NCI-H69 (cell line): ENCODE data around the gene TRIM47.
"Not testable (repeated sequence)": the region's sequence is repeated elsewhere in the genome, so short reads cannot be mapped to it uniquely, and the experiment has no call there.

ENCODE experiments used
- DNase-seq: peaks from one replicate; lab custom pipeline; 2025; lab: John Stamatoyannopoulos, UW

TRIM47 gene

DNA sequence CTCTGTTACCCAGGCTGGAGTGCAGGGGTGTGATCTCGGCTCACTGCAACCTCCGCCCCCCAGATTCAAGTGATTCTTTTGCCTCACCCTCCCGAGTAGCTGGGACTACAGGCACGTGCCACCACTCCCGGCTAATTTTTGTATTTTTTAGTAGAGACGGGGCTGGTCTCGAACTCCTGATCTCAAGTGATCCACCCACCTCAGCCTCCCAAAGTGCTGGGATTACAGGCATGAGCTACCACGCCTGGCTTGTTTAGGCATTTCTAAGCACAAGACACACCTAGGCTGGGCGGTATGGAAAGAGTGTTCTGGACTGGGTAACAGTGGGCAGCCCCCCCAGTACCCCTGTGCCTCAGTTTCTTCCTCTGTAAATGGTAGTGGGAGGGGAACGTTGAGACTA lies 8.2 kb downstream of the TRIM47 start:
- not testable (repeated sequence) for DNase-seq

DNA sequence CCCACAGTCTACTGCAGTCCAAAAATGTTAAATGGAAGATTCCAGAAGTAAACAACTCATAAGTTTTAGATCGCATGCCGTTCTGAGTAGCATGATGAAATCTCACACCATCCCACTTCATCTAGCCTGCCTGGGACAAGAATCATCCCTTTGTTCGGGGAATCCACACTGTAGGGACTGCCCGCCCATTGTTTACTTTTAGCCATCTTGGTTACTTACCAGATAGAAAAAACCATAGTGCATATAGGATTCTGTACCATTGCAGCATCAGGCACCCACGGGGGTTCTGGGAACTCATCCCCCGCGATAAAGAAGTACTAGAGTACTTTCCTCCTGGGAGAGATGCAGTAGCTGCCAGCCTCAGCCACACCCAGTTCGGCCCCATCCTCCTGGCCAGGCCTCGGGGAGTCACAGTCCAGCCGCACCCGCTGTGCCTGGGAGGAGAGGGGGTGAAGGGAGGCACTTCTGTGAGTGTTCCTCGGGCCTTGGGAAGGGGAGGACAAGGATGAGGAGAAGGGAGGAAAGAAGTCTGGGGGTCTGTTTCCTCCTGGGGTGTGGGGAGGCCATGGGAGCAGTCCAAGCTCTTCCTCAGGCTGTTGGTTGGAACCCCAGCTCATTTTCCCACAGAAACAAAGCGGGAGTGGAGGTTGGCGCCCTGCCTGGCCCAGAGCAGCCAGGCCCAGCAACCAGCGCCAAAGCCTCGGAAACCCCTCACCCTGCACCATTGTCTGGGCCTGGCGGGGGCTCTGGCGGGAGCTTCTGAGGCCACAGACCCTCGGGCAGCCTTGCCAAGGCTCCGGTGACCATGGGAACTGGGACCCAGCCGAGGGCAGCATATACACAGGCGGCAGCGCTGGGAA lies 8.9 kb downstream of the TRIM47 start:
- DNase-seq: peak; percentile 40

DNA sequence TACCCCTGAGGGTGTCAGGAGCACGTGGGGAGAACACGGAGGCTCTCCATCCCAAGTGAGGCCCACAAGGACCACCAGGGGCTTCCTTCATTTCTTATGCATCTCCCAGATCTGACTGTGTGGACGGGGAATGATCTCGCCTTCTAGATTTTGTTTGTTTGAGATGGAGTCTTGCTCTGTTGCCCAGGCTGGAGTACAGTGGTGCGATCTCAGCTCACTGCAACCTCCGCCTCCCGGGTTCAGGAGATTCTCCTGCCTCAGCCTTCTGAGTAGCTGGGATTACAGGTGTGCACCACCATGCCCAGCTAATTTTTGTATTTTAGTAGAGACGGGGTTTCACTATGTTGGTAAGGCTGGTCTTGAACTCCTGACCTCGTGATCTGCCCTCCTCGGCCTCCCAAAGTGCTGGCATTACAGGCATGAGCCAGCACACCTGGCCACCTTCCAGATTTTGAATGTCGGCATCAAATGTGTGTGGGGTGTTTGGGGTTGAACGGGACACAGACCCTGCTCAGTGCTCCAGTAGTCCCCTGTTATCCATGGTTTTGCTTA lies 9.6 kb downstream of the TRIM47 start:
- not testable (repeated sequence) for DNase-seq

DNA sequence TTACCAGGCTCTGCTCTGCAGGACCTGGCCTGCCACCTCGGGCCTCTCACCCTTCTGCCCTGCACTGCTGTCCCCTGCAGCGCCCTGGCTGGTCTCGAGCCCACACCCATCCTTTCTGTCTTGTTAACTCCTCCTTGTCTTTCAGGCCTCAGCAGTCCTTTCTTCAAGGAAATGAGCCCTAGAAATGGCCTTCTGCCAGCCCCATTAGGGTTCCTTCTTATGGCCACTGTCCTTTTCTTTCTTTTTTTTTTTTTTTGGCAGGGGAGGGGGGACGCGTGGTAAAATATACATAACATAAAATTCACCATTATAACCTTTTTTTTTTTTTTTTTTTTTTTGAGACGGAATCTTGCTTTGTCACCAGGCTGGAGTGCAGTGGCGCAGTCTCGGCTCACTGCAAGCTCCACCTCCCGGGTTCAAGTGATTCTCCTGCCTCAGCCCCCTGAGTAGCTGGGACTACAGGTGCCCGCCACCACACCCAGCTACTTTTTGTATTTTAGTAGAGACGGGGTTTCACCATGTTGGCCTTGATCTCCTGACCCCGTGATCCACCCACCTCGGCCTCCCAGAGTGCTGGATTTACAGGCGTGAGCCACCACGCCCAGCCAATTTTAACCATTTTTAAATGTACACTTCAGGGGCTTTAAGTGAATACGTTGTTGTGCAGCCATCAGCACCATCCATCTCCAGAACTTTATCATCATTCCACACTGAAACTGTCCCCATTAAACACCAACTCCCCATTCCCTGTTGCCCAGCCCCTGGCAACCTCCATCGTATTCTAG lies 12.8 kb downstream of the TRIM47 start:
- DNase-seq: not testable (repeated sequence)

DNA sequence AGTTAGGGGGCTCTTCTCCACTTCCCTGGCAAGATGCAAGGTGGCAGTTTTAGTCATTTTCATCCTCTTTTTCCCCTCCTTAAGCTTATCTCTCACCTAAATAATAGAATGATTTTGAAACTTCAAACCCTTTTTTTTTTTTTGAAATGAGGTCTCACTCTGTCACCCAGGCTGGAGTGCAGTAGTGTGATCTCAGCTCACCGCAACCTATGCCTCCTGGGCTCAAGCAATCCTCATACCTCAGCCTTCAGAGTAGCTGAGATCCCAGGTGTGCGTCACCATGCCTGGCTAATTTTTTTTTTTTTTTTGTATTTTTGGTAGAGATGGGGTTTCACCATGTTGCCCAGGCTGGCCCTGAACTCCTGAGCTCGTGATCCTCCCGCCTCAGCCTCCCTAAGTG lies 13.5 kb downstream of the TRIM47 start:
- DNase-seq: not testable (repeated sequence)

DNA sequence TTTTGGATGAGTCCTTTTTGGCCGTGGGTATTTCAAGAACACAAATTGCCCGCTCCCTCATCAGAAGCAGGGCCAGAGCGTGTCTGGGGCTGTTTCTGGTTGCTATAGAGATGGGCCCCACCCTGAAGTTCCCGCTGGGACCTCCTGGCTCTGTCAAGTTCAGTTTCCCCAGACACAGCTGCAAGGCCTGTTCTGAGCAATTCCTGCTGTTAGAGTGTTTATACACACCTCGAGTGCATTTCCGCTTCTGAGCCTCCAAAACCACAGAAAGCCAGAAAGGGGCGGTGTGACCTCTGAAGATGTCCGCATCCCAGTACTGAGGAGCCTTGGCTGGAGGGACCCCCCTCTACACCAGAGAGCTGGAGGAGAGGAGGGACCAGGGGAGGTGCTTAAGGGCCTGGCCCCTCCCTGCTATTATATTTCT lies 13.9 kb downstream of the TRIM47 start:
- peak; percentile 58 for DNase-seq

DNA sequence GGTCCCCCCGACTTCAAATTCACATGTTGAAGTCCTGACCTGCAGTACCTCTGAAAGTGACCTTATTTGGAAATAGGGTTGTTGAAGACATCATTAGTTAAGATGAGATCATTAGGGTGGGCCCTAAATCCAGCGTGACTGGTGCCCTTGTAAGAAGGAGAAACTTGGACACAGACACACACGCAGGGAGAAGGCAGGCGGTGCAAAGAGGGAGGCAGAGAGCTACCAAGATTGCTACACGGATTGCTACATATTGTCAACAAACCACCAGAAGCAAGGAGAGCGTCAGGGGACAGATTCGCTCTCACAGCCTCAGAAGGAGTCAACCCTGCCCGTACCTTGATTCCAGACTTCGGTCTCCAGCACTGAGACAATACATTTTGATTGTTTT lies 16.5 kb downstream of the TRIM47 start:
- no peak for DNase-seq

DNA sequence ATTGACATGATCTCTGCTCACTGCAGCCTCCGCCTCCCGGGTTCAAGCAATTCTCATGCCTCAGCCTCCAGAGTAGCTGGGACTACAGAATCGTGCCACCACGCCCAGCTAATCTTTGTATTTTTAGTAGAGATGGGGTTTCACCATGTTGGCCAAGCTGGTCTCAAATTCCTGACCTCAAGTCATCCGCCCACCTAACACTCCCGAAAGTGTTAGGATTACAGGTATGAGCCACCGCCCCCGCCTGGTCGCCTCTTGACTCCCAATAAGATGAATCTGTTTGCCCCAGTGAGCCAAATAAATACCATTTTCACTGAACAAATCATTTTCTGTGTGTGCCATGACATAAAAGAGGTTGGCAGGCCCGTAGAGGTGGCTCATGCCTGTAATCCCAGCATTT lies 19.0 kb downstream of the TRIM47 start:
- not testable (repeated sequence) for DNase-seq

DNA sequence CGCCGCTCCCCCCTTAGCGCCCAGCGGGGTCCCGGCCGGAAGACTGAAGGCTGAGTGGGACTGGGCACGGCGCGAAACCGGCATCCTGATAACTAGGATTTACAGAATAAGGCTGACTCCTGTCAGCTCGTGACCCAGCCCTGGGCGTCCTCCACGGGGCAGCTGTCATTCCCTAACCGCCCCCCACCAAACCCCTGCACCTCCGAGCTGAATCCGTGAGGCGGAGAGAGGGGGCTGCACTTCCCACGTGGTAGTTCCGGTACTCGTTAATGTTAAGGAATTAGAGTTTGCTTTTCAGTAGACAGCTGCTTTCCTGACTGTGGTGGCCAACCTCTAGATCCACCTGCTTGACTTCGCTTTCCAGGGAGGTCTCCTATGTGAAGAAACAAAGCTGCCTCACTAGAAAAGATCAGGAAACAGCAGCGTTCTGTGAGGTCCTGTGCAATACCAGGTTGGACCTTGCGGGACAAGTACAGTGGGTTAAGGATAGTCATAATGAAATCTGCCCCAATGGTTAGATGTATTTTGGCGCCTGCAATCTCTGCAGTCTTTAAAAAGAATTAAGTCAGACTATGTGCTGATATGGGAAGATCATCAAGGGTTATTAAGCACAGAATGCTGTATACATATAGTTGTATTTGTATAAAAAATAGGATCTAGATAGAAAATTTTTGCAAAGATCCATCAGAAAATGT lies 22.2 kb downstream of the TRIM47 start:
- peak; percentile 65 for DNase-seq

DNA sequence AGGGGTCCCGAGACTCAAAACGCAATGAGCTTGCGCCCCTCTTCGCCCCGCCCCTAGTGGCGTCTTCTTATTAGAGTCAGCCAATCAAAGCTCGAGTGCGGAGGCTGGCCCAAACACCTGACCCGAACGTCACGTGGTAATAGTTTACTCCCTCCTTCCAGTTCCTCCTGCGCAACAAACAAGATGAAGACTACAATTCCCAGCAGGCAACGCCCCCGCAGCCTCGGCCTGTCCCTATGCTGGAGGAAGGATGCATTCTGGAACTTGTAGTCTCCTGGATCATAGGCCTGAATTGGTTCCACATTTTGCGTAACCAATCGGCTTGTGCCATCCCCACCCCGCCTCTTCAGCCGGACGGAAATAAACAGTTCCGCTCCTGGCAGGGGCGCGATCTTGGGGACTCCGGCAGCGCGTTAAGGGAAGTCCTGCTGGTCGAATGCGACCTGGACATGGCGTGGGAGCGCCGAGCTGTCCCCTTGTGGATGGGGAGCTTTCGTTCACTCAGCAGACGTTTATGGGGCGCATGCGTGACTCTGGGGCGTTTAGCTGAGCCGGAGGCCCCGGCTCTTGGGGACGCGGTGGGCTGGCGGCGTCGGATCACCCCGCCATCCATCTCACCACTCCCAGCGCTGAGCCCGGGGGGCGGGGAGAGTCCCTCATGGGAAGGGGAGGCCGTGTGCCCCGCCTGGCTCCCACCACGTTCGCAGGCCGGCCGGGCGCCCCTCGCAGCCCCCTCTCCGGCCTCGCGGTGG lies 22.9 kb downstream of the TRIM47 start, which contains the start of gene WBP2:
Gene WBP2 (minus strand): TSS at position 26 of the 752 bp plus-strand sequence. CDS start 38 bp downstream, outside the sequence.
- peak; percentile 100 for DNase-seq

DNA sequence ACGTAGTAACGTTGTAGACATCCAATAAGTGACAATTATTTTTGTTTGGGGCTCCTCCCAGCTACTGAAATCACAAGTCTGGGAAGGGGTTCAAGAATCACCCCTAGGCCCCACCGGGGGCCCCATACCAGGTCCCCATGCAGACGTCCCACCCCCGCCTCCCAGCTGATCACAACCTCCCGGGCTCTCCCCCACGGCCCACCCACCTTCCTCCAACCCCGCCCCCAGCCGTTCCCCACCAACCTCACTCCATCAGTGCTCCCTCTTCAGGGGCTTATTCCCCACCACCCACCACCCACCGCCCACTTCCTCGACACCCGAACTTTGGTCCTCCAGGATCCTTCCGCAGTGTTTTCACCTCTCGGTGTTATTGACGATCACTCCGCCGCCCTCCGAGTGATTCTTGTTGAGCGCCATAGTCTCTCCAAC lies 23.5 kb downstream of the TRIM47 start:
- DNase-seq: no peak

DNA sequence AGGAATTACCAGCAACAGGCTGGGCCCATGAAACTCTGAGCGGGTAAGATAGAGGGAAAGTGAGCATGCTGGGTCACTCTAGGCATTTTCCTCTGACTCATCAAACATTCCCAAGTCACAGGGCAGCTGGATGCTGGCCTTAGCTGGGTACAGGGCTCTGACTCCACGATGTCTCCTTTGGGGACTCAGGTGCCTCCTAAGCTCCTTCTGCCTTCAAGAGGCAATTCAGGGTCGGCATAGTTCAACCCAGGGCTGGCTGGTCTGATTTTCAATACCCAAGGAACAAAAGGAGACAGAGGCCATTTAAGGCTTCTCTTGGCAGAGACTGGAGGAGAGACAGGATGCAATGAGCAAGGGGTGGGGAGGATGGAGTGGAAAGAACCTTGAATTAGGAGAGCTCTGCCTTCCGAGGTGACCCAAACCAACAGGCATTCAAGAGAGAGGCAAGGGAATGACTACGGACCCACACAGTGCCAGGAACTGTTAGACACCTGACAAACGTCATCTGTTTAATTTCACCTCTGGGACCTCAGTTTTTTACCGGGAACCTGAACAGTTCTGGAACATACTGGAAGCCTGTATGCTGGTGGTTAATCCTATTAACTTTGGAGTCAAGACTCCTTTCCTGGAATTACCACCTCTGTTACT lies 24.2 kb downstream of the TRIM47 start:
- DNase-seq: no peak

DNA sequence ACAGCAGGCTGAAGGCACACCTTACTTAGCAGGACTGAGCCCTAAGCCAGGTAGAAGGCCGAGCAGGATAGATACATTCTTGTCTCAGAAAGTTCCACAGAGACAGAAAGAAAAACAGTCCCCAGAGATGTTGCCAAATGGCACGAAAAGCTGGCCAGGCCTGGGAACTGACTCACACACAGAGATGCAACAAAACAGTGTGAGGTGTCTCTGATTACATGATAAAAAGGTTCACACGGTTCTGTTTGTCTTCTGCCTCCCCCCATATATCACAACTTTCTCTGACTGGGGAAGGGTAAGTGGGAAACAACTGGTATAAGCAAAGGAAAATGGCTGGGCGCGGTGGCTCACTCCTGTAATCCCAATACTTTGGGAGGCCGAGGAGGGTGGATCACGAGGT lies 24.9 kb downstream of the TRIM47 start:
- DNase-seq: no peak

DNA sequence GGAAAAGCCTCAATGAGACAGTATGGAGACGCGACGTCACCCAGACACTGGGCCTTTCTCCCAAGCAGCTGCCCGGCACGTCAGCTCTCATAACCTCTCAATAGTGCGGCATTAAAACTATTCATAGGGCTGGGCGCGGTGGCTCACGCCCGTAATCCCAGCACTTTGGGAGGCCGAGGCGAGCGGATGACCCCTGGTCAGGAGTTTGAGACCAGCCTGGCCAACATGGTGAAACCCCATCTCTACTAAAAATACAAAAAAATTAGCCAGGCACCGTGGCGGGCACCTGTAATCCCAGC lies 26.7 kb downstream of the TRIM47 start:
- DNase-seq: not testable (repeated sequence)

DNA sequence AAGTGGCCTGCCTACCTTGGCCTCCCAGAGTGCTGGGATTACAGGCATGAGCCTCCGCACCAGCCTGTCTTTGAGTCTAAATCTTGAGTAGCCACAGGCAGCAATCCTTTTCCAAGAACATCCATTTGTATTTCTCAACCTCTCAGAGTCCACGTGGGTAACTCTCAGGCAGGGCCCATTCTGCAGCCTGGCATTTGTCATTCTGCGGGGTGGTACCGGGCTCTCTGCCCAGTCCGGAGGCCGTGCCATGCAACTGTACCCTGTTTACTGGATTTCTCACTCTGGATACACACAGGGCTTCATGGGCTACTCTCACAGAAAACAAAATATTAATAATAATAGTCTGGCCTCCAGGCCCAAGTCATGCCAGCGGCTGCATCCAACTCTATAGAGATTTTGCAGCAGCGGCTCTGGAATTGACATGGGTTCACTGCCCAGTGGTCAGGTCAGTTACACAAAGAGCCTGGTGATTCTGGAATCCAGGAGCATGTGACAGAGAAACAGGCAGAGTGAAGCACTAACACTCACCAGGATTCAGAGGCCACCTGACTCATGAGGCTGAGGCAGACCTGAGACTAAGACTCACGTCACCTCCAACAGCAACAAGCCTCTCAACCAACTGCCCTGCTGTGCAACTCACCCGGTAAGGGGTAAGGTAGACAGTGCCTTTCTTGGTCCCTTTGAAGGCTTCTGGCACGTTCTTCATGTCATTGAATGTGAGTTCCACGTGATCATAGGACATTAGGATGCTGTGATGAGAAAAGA lies 27.3 kb downstream of the TRIM47 start:
- DNase-seq: no peak

DNA sequence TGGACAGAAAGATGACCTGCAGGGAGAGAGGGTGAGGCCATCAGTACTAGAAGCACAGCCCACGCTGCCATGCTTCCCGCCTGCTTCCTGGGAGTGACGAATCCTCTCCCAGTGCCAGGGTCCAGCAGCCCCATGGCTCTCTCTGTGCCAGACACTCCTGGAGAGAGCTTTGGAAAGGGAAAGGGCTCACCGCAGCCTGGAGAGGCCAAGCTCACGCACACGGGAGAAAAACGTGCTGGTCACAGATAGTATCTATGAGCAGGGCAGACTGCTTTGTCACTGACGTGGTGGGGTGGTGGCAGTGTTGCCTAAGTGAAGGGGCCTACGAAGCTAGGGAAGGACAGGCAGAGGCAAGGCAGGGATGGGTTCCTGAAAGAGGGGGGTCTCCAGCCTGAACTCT lies 28.7 kb downstream of the TRIM47 start:
- no peak for DNase-seq

DNA sequence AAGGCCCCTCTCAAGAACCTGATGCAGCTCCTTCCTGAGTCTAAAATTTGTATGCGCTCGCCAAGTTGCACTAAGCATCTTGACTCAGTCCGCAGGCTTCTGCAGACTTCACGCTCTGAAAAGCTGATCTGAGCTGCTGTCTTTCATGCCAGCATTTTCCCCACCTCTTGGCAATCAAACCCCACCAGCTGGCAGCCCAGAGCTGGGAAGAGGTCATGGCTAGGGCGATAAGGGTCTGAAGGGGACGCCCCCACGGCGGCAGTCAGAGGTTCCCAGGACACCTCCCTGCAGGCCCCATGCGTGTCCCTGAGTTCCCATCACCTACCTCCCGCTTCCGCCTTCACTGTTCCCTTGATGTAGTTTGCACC lies 29.1 kb downstream of the TRIM47 start:
- DNase-seq: no peak

DNA sequence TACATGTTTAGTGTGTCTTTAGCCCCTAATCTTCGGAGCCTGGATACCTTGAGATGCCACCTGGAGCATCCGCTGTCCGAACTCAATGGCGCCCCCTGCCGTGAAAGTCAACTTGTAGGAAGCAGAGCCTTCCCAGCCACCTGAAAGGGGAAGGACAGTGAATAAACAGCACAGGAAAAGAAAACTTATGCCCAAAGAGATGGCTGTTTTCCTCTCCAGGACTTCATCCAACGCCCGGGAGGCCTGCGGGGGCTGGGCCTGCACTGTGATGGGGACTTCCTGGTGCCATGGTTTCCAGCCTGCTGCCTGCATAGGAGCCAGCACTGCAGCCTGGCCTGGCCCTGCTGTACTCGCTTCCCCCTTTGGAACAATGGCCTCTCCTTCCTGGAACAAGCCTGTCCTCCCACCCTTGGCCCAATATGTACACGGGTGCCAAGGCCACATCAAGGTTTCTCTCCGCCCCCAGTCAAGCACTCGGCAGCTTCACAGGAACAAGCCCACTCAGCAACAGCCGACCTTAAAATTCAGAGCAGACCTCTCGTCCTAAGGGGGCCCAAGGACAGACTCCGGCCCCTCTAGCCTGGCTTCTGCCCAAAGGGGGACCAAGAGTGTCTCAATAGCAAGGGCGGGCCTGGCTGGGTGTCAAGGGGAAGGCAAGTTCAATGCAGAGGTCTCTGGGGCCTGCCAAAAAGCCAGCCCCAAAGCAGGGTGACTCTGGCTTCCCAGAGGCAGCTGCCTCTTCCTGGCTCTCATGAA lies 29.7 kb downstream of the TRIM47 start:
- DNase-seq: peak; percentile 74
